Tibial nerve (tissue), 4 donors: Measurements from ENCODE around the gene DHRS1.

Source experiments
- EP300 ChIP-seq, 2 donors: sonication (generic); formaldehyde crosslinking; IDR thresholded peaks; one replicate each; pipeline ENCODE4 v1.6.1; 2017; ENCODE audit warnings: antibody characterized with exemption in 2 of 2, mild to moderate bottlenecking in 1 of 2
- POLR2A ChIP-seq, 2 donors: fragments of 450-650 bp; IDR thresholded peaks; one replicate each; pipeline ENCODE4 v1.6.1; 2017; ENCODE audit warnings: antibody characterized with exemption in 2 of 2, mild to moderate bottlenecking in 2 of 2, moderate library complexity in 2 of 2
- TF ChIP-seq, protein P1 (sequence below), 5 experiments: fragments of 200-600 bp in 3 of 5; fragments of 450-650 bp in 2 of 5; sonication (generic) in 3 of 5; IDR thresholded peaks; one replicate each; pipeline ENCODE4 v1.5.1; 2016 to 2019; ENCODE audit warnings: antibody characterized with exemption in 5 of 5, mild to moderate bottlenecking in 3 of 5, moderate library complexity in 2 of 5

DNA sequence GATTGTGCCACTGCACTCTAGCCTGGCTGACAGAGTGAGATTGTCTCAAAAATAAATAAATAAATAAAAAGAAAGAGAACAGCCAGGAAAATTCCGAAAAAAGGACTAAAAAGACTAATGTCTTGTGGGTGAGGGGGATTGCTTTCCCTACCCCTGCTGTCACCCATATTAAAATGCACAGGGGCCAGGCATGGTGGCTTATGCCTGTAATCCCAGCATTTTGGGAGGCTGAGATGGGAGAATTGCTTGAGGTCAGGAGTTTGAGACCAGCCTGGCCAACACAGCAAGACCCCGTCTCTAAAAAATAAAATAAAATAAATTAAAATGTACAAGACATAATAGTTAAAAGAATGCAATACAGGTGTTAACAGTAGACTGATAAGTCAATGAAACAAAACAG lies 6.1 kb downstream of the DHRS1 start:
- TF ChIP-seq, protein P1, sequence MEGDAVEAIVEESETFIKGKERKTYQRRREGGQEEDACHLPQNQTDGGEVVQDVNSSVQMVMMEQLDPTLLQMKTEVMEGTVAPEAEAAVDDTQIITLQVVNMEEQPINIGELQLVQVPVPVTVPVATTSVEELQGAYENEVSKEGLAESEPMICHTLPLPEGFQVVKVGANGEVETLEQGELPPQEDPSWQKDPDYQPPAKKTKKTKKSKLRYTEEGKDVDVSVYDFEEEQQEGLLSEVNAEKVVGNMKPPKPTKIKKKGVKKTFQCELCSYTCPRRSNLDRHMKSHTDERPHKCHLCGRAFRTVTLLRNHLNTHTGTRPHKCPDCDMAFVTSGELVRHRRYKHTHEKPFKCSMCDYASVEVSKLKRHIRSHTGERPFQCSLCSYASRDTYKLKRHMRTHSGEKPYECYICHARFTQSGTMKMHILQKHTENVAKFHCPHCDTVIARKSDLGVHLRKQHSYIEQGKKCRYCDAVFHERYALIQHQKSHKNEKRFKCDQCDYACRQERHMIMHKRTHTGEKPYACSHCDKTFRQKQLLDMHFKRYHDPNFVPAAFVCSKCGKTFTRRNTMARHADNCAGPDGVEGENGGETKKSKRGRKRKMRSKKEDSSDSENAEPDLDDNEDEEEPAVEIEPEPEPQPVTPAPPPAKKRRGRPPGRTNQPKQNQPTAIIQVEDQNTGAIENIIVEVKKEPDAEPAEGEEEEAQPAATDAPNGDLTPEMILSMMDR (IDR thresholded peaks at IDR 0.05) = no peak
- TF ChIP-seq POLR2A (IDR thresholded peaks at IDR 0.05) (no peak), EP300 (IDR thresholded peaks at IDR 0.05) (no peak)
